ENCODE results near the gene KIAA1671. TPM values are rescaled to one million over a fixed set of nuclear protein-coding genes. Genes with fewer than 3 reads are reported as not detected.
A peak's percentile ranks its signal among the peaks of the same experiment; 100 is the strongest.

KIAA1671 gene
- polyA plus RNA-seq, 1 donor (not counting 4 experiments of a cell fraction or from before 2014, with no cell fraction given): 17.4 TPM

DNA sequence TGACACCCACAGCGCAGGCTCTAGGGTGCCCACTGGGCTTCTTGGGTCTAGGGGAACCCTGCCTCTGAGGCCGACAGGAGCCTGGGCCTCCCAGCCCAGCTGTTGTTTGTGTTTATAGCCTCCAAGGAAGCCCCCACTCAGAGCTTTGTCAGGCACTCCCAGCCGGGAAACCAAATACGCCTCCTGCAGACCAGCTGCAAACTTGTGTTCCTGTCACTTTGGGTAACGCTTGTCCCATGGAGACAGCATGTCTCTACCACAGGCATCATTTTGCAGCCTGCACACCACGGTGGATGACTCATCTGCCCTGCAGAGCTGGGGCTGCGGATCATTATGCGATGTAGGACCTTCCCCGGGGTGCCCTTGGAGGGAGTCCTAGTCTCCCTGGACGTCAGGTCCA lies 206.5 kb downstream of the KIAA1671 start:
- Histone ChIP-seq H3K4me3 (ENCODE audit: control insufficient read depth in 2 of 3, extremely low read depth in 1 of 3, insufficient read depth in 2 of 3, low read depth in 1 of 3, low read length in 3 of 3) (no peak overlapping the region), H3K9me1 (ENCODE audit: control insufficient read depth, extremely low read depth, insufficient read depth, low read length) (peaks cover 2% of the 10 kb centered on the region), H3K4me1 (ENCODE audit: control insufficient read depth, extremely low read depth, insufficient read depth, low read length) (peaks cover 28% of the 10 kb centered on the region), H3K27me3 (ENCODE audit: control insufficient read depth, extremely low read depth, insufficient read depth, low read length) (no peaks in the 10 kb centered on the region), H3K27ac (ENCODE audit: control insufficient read depth, insufficient read depth, low read length) (no peak overlapping the region), H4K20me1 (ENCODE audit: control insufficient read depth, extremely low read depth, insufficient read depth, low read length) (peaks cover 6% of the 10 kb centered on the region), H2AFZ (ENCODE audit: control insufficient read depth, low read length) (no peak overlapping the region), H3K36me3 (ENCODE audit: control insufficient read depth in 2 of 2, extremely low read depth in 1 of 2, insufficient read depth in 2 of 2, low read length in 2 of 2) (peaks cover 0 to 1% of the 10 kb centered on the region in 2 experiments), H3K4me2 (ENCODE audit: control insufficient read depth, extremely low read depth, insufficient read depth, low read depth, low read length) (no peak overlapping the region), H3K9me3 (ENCODE audit: control insufficient read depth, low read depth, low read length) (no peaks in the 10 kb centered on the region), H3K79me2 (ENCODE audit: control insufficient read depth, insufficient read depth, low read length) (peaks cover 5% of the 10 kb centered on the region), H3K9ac (ENCODE audit: control insufficient read depth, extremely low read depth, insufficient read depth, low read length) (no peak overlapping the region)
- FAIRE-seq: peak; percentile 48
- dilution Hi-C loops (cut with MboI; ENCODE audit: extremely low pct_ligation_motif_present, low sequenced_read_pairs): no loop called here
- no peak for TF ChIP-seq EZH2 (IDR thresholded peaks at IDR 0.05; ENCODE audit: low read length)
- TF ChIP-seq, protein P1, sequence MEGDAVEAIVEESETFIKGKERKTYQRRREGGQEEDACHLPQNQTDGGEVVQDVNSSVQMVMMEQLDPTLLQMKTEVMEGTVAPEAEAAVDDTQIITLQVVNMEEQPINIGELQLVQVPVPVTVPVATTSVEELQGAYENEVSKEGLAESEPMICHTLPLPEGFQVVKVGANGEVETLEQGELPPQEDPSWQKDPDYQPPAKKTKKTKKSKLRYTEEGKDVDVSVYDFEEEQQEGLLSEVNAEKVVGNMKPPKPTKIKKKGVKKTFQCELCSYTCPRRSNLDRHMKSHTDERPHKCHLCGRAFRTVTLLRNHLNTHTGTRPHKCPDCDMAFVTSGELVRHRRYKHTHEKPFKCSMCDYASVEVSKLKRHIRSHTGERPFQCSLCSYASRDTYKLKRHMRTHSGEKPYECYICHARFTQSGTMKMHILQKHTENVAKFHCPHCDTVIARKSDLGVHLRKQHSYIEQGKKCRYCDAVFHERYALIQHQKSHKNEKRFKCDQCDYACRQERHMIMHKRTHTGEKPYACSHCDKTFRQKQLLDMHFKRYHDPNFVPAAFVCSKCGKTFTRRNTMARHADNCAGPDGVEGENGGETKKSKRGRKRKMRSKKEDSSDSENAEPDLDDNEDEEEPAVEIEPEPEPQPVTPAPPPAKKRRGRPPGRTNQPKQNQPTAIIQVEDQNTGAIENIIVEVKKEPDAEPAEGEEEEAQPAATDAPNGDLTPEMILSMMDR (optimal IDR thresholded peaks at IDR 0.05 in 1 of 3, IDR thresholded peaks at IDR 0.05 in 1 of 3, conservative IDR thresholded peaks at IDR 0.05 in 1 of 3; ENCODE audit: extremely low read depth in 1 of 3, insufficient read depth in 2 of 3, low read length in 3 of 3): no peak
- no peak for DNase-seq (ENCODE audit: low read depth, low spot score)

DNA sequence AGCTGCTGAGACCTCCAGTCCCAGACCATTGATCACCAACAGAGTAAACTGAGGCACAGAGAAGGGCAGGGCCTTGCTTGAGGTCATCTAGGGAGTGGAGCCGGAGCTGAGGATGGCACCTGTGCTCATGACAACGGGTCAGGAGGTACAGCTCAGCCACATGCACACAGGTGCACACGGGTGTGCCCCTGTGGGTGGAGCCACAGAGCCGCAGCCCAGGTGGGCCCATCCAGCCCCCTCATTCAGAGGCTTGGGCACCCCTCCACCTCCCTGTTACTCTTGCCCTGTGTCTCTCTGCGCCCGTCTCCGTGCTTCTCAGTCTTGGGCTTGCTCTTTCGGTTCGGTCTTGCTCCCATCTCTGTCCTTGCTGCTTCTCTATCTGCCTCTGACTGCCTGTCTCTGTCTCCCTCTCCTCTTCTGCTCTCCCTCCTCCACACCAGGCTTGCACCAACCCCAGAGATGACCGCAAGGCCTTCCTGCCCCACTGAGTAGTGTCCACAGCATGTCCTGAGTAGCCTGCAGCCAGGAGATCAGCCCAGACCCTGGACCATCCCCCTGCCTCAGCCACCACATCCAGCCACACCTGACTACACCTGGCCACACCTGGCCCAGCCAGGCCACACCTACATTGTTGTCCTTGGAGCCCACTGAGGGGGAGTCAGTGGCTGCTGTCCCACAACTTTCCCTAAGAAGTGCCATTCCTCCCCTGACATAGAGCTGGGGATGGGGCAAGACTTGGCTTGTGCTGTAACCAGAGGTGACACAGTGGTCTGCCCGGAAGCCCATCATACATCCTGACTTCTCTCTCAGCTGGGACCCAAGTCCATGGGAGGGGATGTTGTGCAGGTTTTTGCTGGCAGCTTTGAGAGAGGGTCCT lies 207.8 kb downstream of the KIAA1671 start:
- dilution Hi-C loops (cut with MboI; ENCODE audit: extremely low pct_ligation_motif_present, low sequenced_read_pairs): no loop called here
- Histone ChIP-seq H3K27ac (ENCODE audit: control insufficient read depth, insufficient read depth, low read length) (no peak overlapping the region), H3K36me3 (ENCODE audit: control insufficient read depth in 2 of 2, extremely low read depth in 1 of 2, insufficient read depth in 2 of 2, low read length in 2 of 2) (peaks cover 0 to 1% of the 10 kb centered on the region in 2 experiments), H3K9me3 (ENCODE audit: control insufficient read depth, low read depth, low read length) (no peaks in the 10 kb centered on the region), H3K9me1 (ENCODE audit: control insufficient read depth, extremely low read depth, insufficient read depth, low read length) (no peaks in the 10 kb centered on the region), H3K9ac (ENCODE audit: control insufficient read depth, extremely low read depth, insufficient read depth, low read length) (no peak overlapping the region), H3K79me2 (ENCODE audit: control insufficient read depth, insufficient read depth, low read length) (peaks cover 2% of the 10 kb centered on the region), H3K4me2 (ENCODE audit: control insufficient read depth, extremely low read depth, insufficient read depth, low read depth, low read length) (no peak overlapping the region), H3K27me3 (ENCODE audit: control insufficient read depth, extremely low read depth, insufficient read depth, low read length) (no peaks in the 10 kb centered on the region), H2AFZ (ENCODE audit: control insufficient read depth, low read length) (no peak overlapping the region), H4K20me1 (ENCODE audit: control insufficient read depth, extremely low read depth, insufficient read depth, low read length) (peaks cover 6% of the 10 kb centered on the region), H3K4me1 (ENCODE audit: control insufficient read depth, extremely low read depth, insufficient read depth, low read length) (peaks cover 28% of the 10 kb centered on the region), H3K4me3 (ENCODE audit: control insufficient read depth in 2 of 3, extremely low read depth in 1 of 3, insufficient read depth in 2 of 3, low read depth in 1 of 3, low read length in 3 of 3) (no peak overlapping the region)
- DNase-seq (ENCODE audit: low read depth, low spot score) (no peak), FAIRE-seq (no peak)
- TF ChIP-seq EZH2 (IDR thresholded peaks at IDR 0.05; ENCODE audit: low read length): no peak
- TF ChIP-seq, protein P1 (optimal IDR thresholded peaks at IDR 0.05 in 1 of 3, IDR thresholded peaks at IDR 0.05 in 1 of 3, conservative IDR thresholded peaks at IDR 0.05 in 1 of 3; ENCODE audit: extremely low read depth in 1 of 3, insufficient read depth in 2 of 3, low read length in 3 of 3): no peak

All from keratinocyte (primary cell).